Measurements from ENCODE around the gene FBXO3. TPM values are rescaled to one million over a fixed set of nuclear protein-coding genes. Genes with fewer than 3 reads are reported as not detected.

FBXO3 gene
- total and polyA plus RNA-seq, 9 of the 15 experiments (the other 6 are each of a cell fraction or from before 2014, with no cell fraction given): 11.6 to 59.3 (median 29.2) TPM

DNA sequence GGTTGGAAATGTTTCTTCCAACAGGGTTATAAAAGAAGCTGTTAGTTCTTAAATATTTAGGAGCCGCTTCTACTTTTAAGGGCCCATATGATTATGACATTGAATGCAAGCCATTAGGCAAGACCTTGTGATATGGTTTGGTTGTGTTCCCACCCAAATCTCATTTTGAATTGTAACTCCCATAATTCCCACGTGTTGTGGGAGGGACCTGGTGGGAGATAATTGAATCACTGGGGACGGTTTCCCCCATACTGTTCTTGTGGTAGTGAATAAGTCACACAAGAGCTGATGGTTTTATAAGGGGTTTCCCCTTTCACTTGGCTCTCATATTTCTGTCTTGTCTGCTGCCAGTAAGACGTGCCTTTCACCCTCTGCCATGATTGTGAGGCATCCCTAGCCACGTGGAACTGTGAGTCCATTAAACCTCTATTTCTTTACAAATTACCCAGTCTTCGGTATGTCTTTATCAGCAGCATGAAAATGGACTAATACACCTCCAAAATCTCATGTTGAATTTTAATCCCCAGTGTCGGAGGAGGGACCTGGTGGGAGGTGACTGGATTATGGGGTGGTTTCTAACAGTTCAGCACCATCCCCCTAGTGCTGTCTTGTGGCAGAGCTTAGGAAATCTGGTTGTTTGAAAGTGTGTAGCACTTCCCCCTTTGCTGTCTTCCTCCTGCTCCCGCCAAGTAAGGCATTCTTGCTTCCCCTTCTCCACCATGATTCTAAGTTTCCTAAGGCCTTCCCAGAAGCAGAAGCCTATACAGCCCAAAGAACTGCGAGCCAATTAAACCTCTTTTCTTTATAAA, 42.4 kb downstream of the FBXO3 start (continued):
- no peak for TF ChIP-seq TCFL5 (CRISPR knock-in tag; conservative IDR thresholded peaks at IDR 0.05)
- TF ChIP-seq, protein P1, sequence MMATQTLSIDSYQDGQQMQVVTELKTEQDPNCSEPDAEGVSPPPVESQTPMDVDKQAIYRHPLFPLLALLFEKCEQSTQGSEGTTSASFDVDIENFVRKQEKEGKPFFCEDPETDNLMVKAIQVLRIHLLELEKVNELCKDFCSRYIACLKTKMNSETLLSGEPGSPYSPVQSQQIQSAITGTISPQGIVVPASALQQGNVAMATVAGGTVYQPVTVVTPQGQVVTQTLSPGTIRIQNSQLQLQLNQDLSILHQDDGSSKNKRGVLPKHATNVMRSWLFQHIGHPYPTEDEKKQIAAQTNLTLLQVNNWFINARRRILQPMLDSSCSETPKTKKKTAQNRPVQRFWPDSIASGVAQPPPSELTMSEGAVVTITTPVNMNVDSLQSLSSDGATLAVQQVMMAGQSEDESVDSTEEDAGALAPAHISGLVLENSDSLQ (IDR thresholded peaks at IDR 0.05): no peak
- no peak for TF ChIP-seq ZNF146 (CRISPR knock-in tag; IDR thresholded peaks at IDR 0.05; ENCODE audit: unreplicated experiment)
- TF ChIP-seq, protein P2, sequence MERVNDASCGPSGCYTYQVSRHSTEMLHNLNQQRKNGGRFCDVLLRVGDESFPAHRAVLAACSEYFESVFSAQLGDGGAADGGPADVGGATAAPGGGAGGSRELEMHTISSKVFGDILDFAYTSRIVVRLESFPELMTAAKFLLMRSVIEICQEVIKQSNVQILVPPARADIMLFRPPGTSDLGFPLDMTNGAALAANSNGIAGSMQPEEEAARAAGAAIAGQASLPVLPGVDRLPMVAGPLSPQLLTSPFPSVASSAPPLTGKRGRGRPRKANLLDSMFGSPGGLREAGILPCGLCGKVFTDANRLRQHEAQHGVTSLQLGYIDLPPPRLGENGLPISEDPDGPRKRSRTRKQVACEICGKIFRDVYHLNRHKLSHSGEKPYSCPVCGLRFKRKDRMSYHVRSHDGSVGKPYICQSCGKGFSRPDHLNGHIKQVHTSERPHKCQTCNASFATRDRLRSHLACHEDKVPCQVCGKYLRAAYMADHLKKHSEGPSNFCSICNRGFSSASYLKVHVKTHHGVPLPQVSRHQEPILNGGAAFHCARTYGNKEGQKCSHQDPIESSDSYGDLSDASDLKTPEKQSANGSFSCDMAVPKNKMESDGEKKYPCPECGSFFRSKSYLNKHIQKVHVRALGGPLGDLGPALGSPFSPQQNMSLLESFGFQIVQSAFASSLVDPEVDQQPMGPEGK (CRISPR knock-in tag; IDR thresholded peaks at IDR 0.05; ENCODE audit: borderline replicate concordance): no peak
- no peak for TF ChIP-seq MXI1 (IDR thresholded peaks at IDR 0.05; ENCODE audit: low read depth, low read length)
- TF ChIP-seq POLR2B (IDR thresholded peaks at IDR 0.05; ENCODE audit: low read depth, partially characterized antibody): no peak
- TF ChIP-seq TEAD1 (CRISPR knock-in tag; IDR thresholded peaks at IDR 0.05): 0 out of 4 replicates have a peak, but pooled peaks of 1 of the 2 experiments have one; percentile 22
- TF ChIP-seq, protein P3, sequence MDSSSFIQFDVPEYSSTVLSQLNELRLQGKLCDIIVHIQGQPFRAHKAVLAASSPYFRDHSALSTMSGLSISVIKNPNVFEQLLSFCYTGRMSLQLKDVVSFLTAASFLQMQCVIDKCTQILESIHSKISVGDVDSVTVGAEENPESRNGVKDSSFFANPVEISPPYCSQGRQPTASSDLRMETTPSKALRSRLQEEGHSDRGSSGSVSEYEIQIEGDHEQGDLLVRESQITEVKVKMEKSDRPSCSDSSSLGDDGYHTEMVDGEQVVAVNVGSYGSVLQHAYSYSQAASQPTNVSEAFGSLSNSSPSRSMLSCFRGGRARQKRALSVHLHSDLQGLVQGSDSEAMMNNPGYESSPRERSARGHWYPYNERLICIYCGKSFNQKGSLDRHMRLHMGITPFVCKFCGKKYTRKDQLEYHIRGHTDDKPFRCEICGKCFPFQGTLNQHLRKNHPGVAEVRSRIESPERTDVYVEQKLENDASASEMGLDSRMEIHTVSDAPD (CRISPR knock-in tag; IDR thresholded peaks at IDR 0.05): no peak
- TF ChIP-seq, protein P4, sequence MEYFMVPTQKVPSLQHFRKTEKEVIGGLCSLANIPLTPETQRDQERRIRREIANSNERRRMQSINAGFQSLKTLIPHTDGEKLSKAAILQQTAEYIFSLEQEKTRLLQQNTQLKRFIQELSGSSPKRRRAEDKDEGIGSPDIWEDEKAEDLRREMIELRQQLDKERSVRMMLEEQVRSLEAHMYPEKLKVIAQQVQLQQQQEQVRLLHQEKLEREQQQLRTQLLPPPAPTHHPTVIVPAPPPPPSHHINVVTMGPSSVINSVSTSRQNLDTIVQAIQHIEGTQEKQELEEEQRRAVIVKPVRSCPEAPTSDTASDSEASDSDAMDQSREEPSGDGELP (CRISPR knock-in tag; IDR thresholded peaks at IDR 0.05; ENCODE audit: borderline replicate concordance): no peak
- no peak for TF ChIP-seq LARP7 (IDR thresholded peaks at IDR 0.05)
- TF ChIP-seq ZFP30 (CRISPR knock-in tag; IDR thresholded peaks at IDR 0.05; ENCODE audit: borderline replicate concordance): no peak
- no peak for TF ChIP-seq BHLHE40 (IDR thresholded peaks at IDR 0.05; ENCODE audit: low read length)
- TF ChIP-seq, protein P5, sequence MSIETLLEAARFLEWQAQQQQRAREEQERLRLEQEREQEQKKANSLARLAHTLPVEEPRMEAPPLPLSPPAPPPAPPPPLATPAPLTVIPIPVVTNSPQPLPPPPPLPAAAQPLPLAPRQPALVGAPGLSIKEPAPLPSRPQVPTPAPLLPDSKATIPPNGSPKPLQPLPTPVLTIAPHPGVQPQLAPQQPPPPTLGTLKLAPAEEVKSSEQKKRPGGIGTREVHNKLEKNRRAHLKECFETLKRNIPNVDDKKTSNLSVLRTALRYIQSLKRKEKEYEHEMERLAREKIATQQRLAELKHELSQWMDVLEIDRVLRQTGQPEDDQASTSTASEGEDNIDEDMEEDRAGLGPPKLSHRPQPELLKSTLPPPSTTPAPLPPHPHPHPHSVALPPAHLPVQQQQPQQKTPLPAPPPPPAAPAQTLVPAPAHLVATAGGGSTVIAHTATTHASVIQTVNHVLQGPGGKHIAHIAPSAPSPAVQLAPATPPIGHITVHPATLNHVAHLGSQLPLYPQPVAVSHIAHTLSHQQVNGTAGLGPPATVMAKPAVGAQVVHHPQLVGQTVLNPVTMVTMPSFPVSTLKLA (conservative IDR thresholded peaks at IDR 0.05): peak; percentile 68 to 74; a peak in 3 of 4 replicates
- TF ChIP-seq, protein P6, sequence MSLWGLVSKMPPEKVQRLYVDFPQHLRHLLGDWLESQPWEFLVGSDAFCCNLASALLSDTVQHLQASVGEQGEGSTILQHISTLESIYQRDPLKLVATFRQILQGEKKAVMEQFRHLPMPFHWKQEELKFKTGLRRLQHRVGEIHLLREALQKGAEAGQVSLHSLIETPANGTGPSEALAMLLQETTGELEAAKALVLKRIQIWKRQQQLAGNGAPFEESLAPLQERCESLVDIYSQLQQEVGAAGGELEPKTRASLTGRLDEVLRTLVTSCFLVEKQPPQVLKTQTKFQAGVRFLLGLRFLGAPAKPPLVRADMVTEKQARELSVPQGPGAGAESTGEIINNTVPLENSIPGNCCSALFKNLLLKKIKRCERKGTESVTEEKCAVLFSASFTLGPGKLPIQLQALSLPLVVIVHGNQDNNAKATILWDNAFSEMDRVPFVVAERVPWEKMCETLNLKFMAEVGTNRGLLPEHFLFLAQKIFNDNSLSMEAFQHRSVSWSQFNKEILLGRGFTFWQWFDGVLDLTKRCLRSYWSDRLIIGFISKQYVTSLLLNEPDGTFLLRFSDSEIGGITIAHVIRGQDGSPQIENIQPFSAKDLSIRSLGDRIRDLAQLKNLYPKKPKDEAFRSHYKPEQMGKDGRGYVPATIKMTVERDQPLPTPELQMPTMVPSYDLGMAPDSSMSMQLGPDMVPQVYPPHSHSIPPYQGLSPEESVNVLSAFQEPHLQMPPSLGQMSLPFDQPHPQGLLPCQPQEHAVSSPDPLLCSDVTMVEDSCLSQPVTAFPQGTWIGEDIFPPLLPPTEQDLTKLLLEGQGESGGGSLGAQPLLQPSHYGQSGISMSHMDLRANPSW (CRISPR knock-in tag; IDR thresholded peaks at IDR 0.05): no peak
- TF ChIP-seq RAD51 (IDR thresholded peaks at IDR 0.05; ENCODE audit: borderline replicate concordance, low read depth): no peak
- TF ChIP-seq CCAR2 (IDR thresholded peaks at IDR 0.05; ENCODE audit: low read depth, low read length): no peak
